Endothelial cell (in vitro differentiated cells): ENCODE measurements around the gene ARHGAP6. TPM values are rescaled to one million over a fixed set of nuclear protein-coding genes. Genes with fewer than 3 reads are reported as not detected.
A peak's percentile ranks its signal among the peaks of the same experiment; 100 is the strongest.

Source experiments
- DNase-seq: peaks from one replicate; pipeline ENCODE4 v3.0.0; 2021; ENCODE audit warnings: low spot score
- H3K27ac Mint-ChIP-seq: one replicate; pipeline ENCODE4 v1.8.0; 2021; ENCODE audit warnings: mixed read lengths, inconsistent platforms; ENCODE audit not compliant: unreplicated experiment
- H3K27me3 Mint-ChIP-seq: one replicate; pipeline ENCODE4 v1.8.0; 2021; ENCODE audit warnings: mild to moderate bottlenecking, moderate library complexity, mixed read lengths, inconsistent platforms; ENCODE audit not compliant: unreplicated experiment
- H3K36me3 Mint-ChIP-seq: one replicate; pipeline ENCODE4 v1.8.0; 2021; ENCODE audit warnings: mild to moderate bottlenecking, low read depth, mixed read lengths, inconsistent platforms; ENCODE audit not compliant: unreplicated experiment
- H3K4me1 Mint-ChIP-seq: one replicate; pipeline ENCODE4 v1.8.0; 2021; ENCODE audit warnings: mild to moderate bottlenecking, mixed read lengths, inconsistent platforms; ENCODE audit not compliant: unreplicated experiment
- H3K4me3 Mint-ChIP-seq: one replicate; pipeline ENCODE4 v1.8.0; 2021; ENCODE audit warnings: mild to moderate bottlenecking, mixed read lengths, inconsistent platforms; ENCODE audit not compliant: unreplicated experiment
- H3K9me3 Mint-ChIP-seq: one replicate; pipeline ENCODE4 v1.8.0; 2021; ENCODE audit warnings: mixed read lengths, inconsistent platforms; ENCODE audit not compliant: unreplicated experiment
- CTCF ChIP-seq: fragments of 200-600 bp; sonication (generic); IDR thresholded peaks from one replicate; pipeline ENCODE4 v1.5.0; 2021; ENCODE audit warnings: antibody characterized with exemption; ENCODE audit not compliant: unreplicated experiment
- total RNA-seq: library from RNA; stranded (reverse); fragmentation: NEBNext Ultra II Directional; extraction: Animal tissue kit (Norgen Biotek cat#: 25700); gene quantifications from one replicate; pipeline ENCODE4 v1.2.1, GENCODE V29; 2021; ENCODE audit not compliant: unreplicated experiment

Gene ARHGAP6
- total RNA-seq, 1 donor from 2014 or later: 4.1 TPM

- peaks cover 2% of the 10 kb centered on the region for H3K27me3 Mint-ChIP-seq
These were observed 184.7 kb downstream of the ARHGAP6 start for GRCh38 chrX:11481035-11481434.

GRCh38 chrX:11480626-11481025 lies 185.1 kb downstream of the ARHGAP6 start:
- H3K27me3 Mint-ChIP-seq: peaks cover 2% of the 10 kb centered on the region
- no peak for DNase-seq
- TF ChIP-seq CTCF: no peak
- no peaks in the 10 kb centered on the region for H3K36me3 Mint-ChIP-seq
- peak overlapping the region; percentile 96 for H3K27ac Mint-ChIP-seq
- H3K9me3 Mint-ChIP-seq: no peaks in the 10 kb centered on the region
- peaks cover 33% of the 10 kb centered on the region for H3K4me1 Mint-ChIP-seq
- no peak overlapping the region for H3K4me3 Mint-ChIP-seq

More at GRCh38 chrX:11481035-11481434, 184.7 kb downstream of the ARHGAP6 start:
- no peak for DNase-seq
- Mint-ChIP-seq H3K4me1 (peaks cover 33% of the 10 kb centered on the region), H3K36me3 (no peaks in the 10 kb centered on the region), H3K4me3 (no peak overlapping the region), H3K9me3 (no peaks in the 10 kb centered on the region), H3K27ac (peak overlapping the region; percentile 96)
- TF ChIP-seq CTCF: no peak

GRCh38 chrX:11478911-11479310 lies 186.8 kb downstream of the ARHGAP6 start:
- H3K9me3 Mint-ChIP-seq: no peaks in the 10 kb centered on the region
- DNase-seq: no peak
- no peaks in the 10 kb centered on the region for H3K36me3 Mint-ChIP-seq
- H3K27ac Mint-ChIP-seq: peak overlapping the region; percentile 96
- H3K27me3 Mint-ChIP-seq: peaks cover 2% of the 10 kb centered on the region
- no peak for TF ChIP-seq CTCF
- peaks cover 33% of the 10 kb centered on the region for H3K4me1 Mint-ChIP-seq
- H3K4me3 Mint-ChIP-seq: no peak overlapping the region

GRCh38 chrX:11478026-11478425 lies 187.7 kb downstream of the ARHGAP6 start:
- no peak for DNase-seq
- Mint-ChIP-seq H3K27ac (no peak overlapping the region), H3K4me3 (no peak overlapping the region), H3K9me3 (no peaks in the 10 kb centered on the region), H3K4me1 (peaks cover 26% of the 10 kb centered on the region), H3K27me3 (peaks cover 2% of the 10 kb centered on the region), H3K36me3 (no peaks in the 10 kb centered on the region)
- TF ChIP-seq CTCF: no peak

- Mint-ChIP-seq H3K36me3 (no peaks in the 10 kb centered on the region), H3K4me3 (no peak overlapping the region), H3K27ac (no peak overlapping the region), H3K4me1 (peaks cover 3% of the 10 kb centered on the region), H3K9me3 (no peaks in the 10 kb centered on the region), H3K27me3 (no peaks in the 10 kb centered on the region)
- TF ChIP-seq CTCF: no peak
- DNase-seq: no peak
These were observed 191.1 kb downstream of the ARHGAP6 start for GRCh38 chrX:11474576-11474975.
